Measurements from ENCODE around the gene C10orf143. TPM values are rescaled to one million over a fixed set of nuclear protein-coding genes. Genes with fewer than 3 reads are reported as not detected.
"Not testable (repeated sequence)": the region's sequence is repeated elsewhere in the genome, so short reads cannot be mapped to it uniquely, and the experiment has no call there.

Gene C10orf143
- total and polyA plus RNA-seq, 2 experiments from 2014 or later = 0.76 to 5.4 TPM

DNA sequence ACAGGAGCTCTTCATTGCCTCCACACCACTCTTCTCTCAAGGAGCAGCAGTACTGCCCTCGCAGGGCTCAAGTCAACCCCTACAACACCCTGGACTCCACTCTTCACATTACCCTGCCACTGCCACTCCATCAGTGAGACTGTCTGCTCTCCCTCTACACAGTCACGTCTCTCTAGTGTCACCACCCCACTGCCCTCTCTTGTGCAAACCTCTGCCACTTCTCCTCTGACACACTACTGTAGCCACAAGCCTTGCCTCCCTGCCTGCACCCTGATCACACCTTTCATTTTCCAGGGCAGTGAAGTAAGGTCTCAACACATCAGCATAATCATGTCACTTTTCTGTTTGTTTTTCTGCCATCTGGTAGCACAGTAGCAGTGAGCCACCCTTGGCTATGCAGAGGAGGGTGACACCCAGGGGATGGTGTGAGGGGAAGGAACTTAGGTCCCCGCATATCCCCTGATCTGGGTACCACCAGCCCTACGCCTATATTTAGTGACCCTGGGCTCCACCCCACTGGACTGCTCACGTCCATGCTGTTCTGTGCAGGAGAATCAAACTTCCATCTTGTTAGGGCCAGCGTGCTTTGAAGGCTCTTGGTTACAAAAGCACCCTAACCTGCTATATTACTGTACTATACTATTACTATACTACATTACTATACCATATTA, 1.6 kb downstream of the C10orf143 start:
- H3K4me3 ChIP-seq = peak overlapping the region; percentile 89
- no peaks in the 10 kb centered on the region for H3K9me2 ChIP-seq (ENCODE audit: insufficient read depth)
- WGBS, 2 experiments (ENCODE audit: low coverage in 1 of 2, low lambda C conversion rate in 2 of 2, missing lambda C conversion rate in 2 of 2) = 46 to 48% methylated on average over 6 of the region's 6 CpGs
- H3K36me3 ChIP-seq (ENCODE audit: low read depth) = no peaks in the 10 kb centered on the region
- H3K4me2 ChIP-seq (ENCODE audit: unreplicated experiment) = peak overlapping the region; percentile 98
- H3F3A ChIP-seq (ENCODE audit: insufficient read depth) = 0 out of 2 replicates have a peak, but pooled peaks cover 4% of the 10 kb centered on the region
- H3K9ac ChIP-seq = peak overlapping the region; percentile 95
- in situ Hi-C loops (cut with MboI) = no loop called here
- peaks cover 6% of the 10 kb centered on the region for H3K4me1 ChIP-seq (ENCODE audit: insufficient read depth)
- peak overlapping the region; percentile 96; the same call in 1 of the 2 replicates for H2AFZ ChIP-seq
- no peaks in the 10 kb centered on the region for H3K9me3 ChIP-seq (ENCODE audit: low read depth)
- no peak overlapping the region for H3K27ac ChIP-seq
- no peak for TF ChIP-seq EZH2 (IDR thresholded peaks at IDR 0.05; ENCODE audit: insufficient read depth, poor library complexity, severe bottlenecking)
- no peak for TF ChIP-seq EZH2phosphoT487 (IDR thresholded peaks at IDR 0.05; ENCODE audit: insufficient read depth, low read depth)
- peaks cover 20% of the 10 kb centered on the region for H3K79me2 ChIP-seq (ENCODE audit: insufficient read depth)
- DNase-seq = no peak
- H4K20me1 ChIP-seq (ENCODE audit: insufficient read depth) = no peaks in the 10 kb centered on the region
- no peaks in the 10 kb centered on the region for H3K27me3 ChIP-seq (replicated peaks; ENCODE audit: insufficient read depth)

DNA sequence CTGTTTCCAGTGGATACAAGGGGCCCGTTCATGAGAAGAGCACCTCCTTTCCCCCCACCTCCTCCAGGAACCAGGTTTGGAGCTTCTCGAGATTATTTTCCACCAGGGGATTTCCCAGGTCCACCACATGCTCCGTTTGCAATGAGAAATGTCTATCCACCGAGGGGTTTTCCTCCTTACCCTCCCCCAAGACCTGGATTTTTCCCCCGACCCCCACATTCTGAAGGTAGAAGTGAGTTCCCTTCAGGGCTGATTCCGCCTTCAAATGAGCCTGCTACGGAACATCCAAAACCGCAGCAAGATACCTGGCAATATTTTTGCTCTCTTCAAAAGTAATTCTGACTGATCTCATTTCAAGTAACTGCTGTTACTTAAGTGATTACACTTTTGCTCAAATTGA, 2.5 kb downstream of the C10orf143 start:
- H3K4me2 ChIP-seq (ENCODE audit: unreplicated experiment); H2AFZ ChIP-seq; H3K9me2 ChIP-seq (ENCODE audit: insufficient read depth); H3K27me3 ChIP-seq (replicated peaks; ENCODE audit: insufficient read depth); in situ Hi-C loops (cut with MboI); H3K4me1 ChIP-seq (ENCODE audit: insufficient read depth); H4K20me1 ChIP-seq (ENCODE audit: insufficient read depth); H3K9ac ChIP-seq; H3K4me3 ChIP-seq; DNase-seq; H3K9me3 ChIP-seq (ENCODE audit: low read depth); H3F3A ChIP-seq (ENCODE audit: insufficient read depth); H3K36me3 ChIP-seq (ENCODE audit: low read depth); H3K27ac ChIP-seq: not testable (repeated sequence)
- H3K79me2 ChIP-seq (ENCODE audit: insufficient read depth) = peaks cover 20% of the 10 kb centered on the region
- 97 to 98% methylated on average over 5 to 8 of the region's 8 CpGs for whole genome bisulfite sequencing, 2 experiments (ENCODE audit: low coverage in 1 of 2, low lambda C conversion rate in 2 of 2, missing lambda C conversion rate in 2 of 2)

DNA sequence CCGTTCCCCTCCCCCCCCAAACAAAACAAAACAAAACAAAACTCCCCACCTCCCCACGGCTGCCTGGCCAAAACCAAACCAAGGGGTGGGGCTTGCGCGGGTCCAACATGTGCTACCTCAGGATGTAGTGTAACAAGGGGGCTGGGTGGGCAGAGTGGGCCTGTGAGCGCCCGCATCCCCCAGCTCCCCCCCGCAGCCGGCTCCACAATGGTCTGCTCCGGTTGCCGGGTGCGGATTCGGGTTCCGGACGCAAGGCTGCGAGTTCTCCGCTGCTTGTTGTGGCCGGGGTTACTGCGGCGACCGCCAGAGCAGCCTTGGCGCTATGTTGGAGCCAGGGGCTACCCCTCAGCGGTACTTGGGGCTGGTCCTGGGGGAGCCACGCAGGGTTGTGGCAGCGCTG, 4.9 kb downstream of the C10orf143 start:
- H2AFZ ChIP-seq = no peak overlapping the region
- in situ Hi-C loops (cut with MboI) = no loop called here
- H3K79me2 ChIP-seq (ENCODE audit: insufficient read depth) = peaks cover 12% of the 10 kb centered on the region; the same call in 1 of the 2 replicates
- H3K9me3 ChIP-seq (ENCODE audit: low read depth) = no peaks in the 10 kb centered on the region
- no peak overlapping the region for H3K4me2 ChIP-seq (ENCODE audit: unreplicated experiment)
- H3K9me2 ChIP-seq (ENCODE audit: insufficient read depth) = no peaks in the 10 kb centered on the region
- no peak overlapping the region for H3K27ac ChIP-seq
- no peaks in the 10 kb centered on the region for H3F3A ChIP-seq (ENCODE audit: insufficient read depth)
- H3K4me1 ChIP-seq (ENCODE audit: insufficient read depth) = peaks cover 6% of the 10 kb centered on the region
- WGBS, 2 experiments (ENCODE audit: low coverage in 1 of 2, low lambda C conversion rate in 2 of 2, missing lambda C conversion rate in 2 of 2) = 88 to 100% methylated on average over 7 to 24 of the region's 24 CpGs
- H3K27me3 ChIP-seq (replicated peaks; ENCODE audit: insufficient read depth) = no peaks in the 10 kb centered on the region
- no peaks in the 10 kb centered on the region for H4K20me1 ChIP-seq (ENCODE audit: insufficient read depth)
- H3K36me3 ChIP-seq (ENCODE audit: low read depth) = no peaks in the 10 kb centered on the region
- no peak overlapping the region for H3K9ac ChIP-seq
- DNase-seq = no peak
- no peak overlapping the region for H3K4me3 ChIP-seq
- TF ChIP-seq EZH2 (IDR thresholded peaks at IDR 0.05; ENCODE audit: insufficient read depth, poor library complexity, severe bottlenecking) = no peak
- TF ChIP-seq EZH2phosphoT487 (IDR thresholded peaks at IDR 0.05; ENCODE audit: insufficient read depth, low read depth) = no peak

DNA sequence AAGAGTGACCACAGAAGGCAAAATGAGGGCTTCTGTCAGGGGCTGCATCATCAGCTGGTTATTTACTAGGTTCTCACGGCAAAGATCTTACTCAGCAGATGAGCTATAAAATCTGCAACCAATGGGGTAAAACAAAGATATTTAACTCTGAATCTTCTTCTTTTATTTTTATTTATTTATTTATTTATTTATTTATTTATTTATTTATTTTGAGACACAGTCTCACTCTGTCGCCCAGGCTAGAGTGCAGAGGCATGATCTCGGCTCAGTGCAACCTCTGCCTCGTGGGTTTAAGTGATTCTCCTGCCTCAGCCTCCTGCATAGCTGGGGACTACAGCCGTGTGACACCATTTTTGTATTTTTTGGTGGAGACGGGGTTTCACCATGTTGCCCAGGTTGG, 11.3 kb downstream of the C10orf143 start:
- in situ Hi-C loops (cut with MboI) = no loop called here
- 89 to 96% methylated on average over 6 of the region's 6 CpGs for WGBS, 2 experiments (ENCODE audit: low coverage in 1 of 2, low lambda C conversion rate in 2 of 2, missing lambda C conversion rate in 2 of 2)
- TF ChIP-seq EZH2 (IDR thresholded peaks at IDR 0.05; ENCODE audit: insufficient read depth, poor library complexity, severe bottlenecking) = no peak
- no peak for TF ChIP-seq EZH2phosphoT487 (IDR thresholded peaks at IDR 0.05; ENCODE audit: insufficient read depth, low read depth)

DNA sequence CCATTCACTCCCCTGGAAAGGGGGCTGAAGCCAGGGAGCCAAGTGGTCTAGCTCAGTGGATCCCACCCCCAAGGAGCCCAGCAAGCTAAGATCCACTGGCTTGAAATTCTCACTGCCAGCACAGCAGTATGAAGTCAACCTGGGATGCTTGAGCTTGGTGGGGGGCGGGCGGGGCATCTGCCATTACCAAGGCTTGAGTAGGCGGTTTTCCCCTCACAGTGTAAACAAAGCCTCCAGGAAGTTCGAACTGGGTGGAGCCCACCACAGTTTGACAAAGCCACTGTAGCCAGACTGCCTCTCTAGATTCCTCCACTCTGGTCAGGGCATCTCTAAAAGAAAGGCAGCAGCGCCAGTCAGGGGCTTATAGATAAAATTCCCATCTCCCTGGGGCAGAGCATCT, 20.1 kb downstream of the C10orf143 start:
- H3K4me3 ChIP-seq; H3K27ac ChIP-seq; in situ Hi-C loops (cut with MboI); H2AFZ ChIP-seq; H3K9me2 ChIP-seq (ENCODE audit: insufficient read depth); H3K36me3 ChIP-seq (ENCODE audit: low read depth); H3K27me3 ChIP-seq (replicated peaks; ENCODE audit: insufficient read depth); DNase-seq; H3K79me2 ChIP-seq (ENCODE audit: insufficient read depth); H3K4me2 ChIP-seq (ENCODE audit: unreplicated experiment); H3F3A ChIP-seq (ENCODE audit: insufficient read depth); H3K9ac ChIP-seq; H3K4me1 ChIP-seq (ENCODE audit: insufficient read depth); H4K20me1 ChIP-seq (ENCODE audit: insufficient read depth); H3K9me3 ChIP-seq (ENCODE audit: low read depth): not testable (repeated sequence)
- WGBS, 2 experiments (ENCODE audit: low coverage in 1 of 2, low lambda C conversion rate in 2 of 2, missing lambda C conversion rate in 2 of 2) = 81 to 82% methylated on average over 4 to 5 of the region's 5 CpGs

More for the DNA sequence above, 11.3 kb downstream of the C10orf143 start:
- H3K9me2 ChIP-seq (ENCODE audit: insufficient read depth) = no peaks in the 10 kb centered on the region
- H3K9me3 ChIP-seq (ENCODE audit: low read depth) = no peaks in the 10 kb centered on the region
- H3K4me1 ChIP-seq (ENCODE audit: insufficient read depth) = no peaks in the 10 kb centered on the region
- H3K4me2 ChIP-seq (ENCODE audit: unreplicated experiment) = no peak overlapping the region
- no peaks in the 10 kb centered on the region for H4K20me1 ChIP-seq (ENCODE audit: insufficient read depth)
- DNase-seq = no peak
- no peak overlapping the region for H3K27ac ChIP-seq
- no peaks in the 10 kb centered on the region for H3K27me3 ChIP-seq (replicated peaks; ENCODE audit: insufficient read depth)
- no peaks in the 10 kb centered on the region for H3K79me2 ChIP-seq (ENCODE audit: insufficient read depth)
- no peak overlapping the region for H3K4me3 ChIP-seq
- H3F3A ChIP-seq (ENCODE audit: insufficient read depth) = no peaks in the 10 kb centered on the region
- H2AFZ ChIP-seq = no peak overlapping the region
- H3K9ac ChIP-seq = no peak overlapping the region
- H3K36me3 ChIP-seq (ENCODE audit: low read depth) = no peaks in the 10 kb centered on the region

Measured in GM23248 (cell line).